Anterior cingulate cortex (tissue), 58 donors: Measurements from ENCODE around the gene SEC23B.
A peak's percentile ranks its signal among the peaks of the same experiment; 100 is the strongest.
"Not testable (repeated sequence)": the region's sequence is repeated elsewhere in the genome, so short reads cannot be mapped to it uniquely, and the experiment has no call there.

Experiments
- DNase-seq, 58 donors: peaks; one replicate each; lab custom pipeline; 2025; lab: John Stamatoyannopoulos, UW

SEC23B gene

DNA sequence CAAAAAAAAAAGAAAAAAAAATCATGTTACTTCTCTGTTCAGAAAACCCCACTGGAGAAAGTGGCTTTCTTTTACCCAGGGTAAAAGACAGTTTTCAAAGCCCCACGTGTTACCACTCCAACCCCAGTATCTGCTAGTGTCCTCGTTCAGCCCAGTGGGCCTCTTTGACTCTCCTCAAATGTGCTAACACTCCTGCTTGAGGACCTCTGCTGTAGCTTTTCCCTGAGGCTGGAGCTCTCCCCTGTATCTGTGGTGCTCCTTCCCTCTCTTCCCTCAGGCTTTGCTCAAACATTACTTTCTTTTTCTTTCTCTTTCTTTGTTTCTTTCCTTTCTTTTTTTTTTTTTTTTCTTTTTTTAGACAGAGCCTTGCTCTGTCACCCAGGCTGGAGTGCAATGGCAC, 15.3 kb downstream of the SEC23B start:
- DNase-seq: no peak

- DNase-seq: no peak
Measured at GRCh38 chr20:18524646-18525045, 16.9 kb downstream of the SEC23B start.

DNA sequence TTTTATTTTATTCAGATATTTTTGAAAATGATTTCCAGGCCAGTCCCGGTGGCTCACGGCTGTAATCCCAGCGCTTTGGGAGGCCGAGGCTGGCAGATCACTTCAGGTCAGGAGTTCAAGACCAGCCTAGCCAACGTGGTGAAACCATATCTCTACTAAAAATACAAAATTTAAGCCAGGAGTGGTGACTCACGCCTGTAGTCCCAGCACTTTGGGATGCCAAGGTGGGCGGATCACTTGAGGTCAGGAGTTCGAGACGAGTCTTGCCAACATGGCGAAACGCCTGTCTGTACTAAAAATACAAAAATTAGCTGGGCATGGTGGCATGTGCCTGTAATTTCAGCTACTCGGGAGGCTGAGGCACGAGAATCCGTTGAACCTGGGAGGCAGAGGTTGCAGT, 19.0 kb downstream of the SEC23B start:
- not testable (repeated sequence) for DNase-seq

GRCh38 chr20:18527339-18527738, 19.6 kb downstream of the SEC23B start:
- DNase-seq: no peak

GRCh38 chr20:18527836-18528235, 20.1 kb downstream of the SEC23B start:
- no peak for DNase-seq

DNA sequence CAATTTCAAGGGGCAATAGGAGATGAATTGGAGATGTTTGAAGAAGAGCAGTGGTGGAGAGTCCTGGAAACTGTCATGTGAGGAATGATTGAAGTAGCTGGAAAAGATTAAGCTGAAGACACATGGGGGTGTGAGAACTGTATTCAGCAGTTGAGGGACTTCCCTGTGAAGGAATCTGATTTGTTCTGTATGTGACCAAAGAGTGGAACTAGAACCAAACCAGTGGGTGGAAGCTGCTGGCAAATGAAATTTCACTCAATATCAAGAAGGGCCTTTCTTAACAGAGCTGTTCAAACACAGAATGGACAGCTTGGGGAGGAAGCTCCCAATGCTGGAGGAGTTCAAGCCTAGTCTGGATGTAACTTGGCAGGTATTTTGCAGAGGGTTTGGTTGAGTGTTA, 21.3 kb downstream of the SEC23B start:
- no peak for DNase-seq

- DNase-seq: no peak
Measured at GRCh38 chr20:18532626-18533025, 24.9 kb downstream of the SEC23B start.

- no peak for DNase-seq
Measured at GRCh38 chr20:18533491-18533890, 25.8 kb downstream of the SEC23B start.

DNA sequence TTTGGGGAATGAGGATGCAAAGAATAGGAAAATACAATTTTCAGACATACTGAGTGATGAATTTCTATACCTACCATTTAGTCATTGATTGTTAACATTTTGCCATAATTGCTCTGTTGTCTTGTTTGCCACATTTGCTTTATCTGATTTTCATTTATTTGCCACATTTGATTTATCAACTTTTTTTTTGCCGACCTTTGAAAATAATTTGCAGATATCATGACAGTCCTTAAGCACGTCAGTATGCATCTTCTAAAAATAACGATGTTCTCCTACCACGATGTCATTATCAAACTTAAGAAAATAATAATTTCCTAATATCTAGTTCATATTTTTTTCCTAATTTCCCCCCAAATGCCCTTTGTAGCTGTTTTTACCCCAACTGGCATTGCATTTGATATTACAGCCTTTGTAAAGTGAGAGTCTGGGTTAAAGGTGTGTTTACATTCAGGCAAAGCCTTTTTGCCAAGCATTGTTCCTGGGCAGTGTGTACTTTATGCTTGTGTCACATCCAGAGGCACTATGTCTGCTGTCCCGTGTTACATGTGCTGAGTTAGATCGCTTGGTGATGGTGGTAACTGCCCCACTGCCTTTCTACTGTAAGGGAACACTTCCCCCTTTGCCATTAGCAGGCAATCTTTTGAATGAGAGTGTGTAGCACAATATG, 26.4 kb downstream of the SEC23B start:
- no peak for DNase-seq

DNA sequence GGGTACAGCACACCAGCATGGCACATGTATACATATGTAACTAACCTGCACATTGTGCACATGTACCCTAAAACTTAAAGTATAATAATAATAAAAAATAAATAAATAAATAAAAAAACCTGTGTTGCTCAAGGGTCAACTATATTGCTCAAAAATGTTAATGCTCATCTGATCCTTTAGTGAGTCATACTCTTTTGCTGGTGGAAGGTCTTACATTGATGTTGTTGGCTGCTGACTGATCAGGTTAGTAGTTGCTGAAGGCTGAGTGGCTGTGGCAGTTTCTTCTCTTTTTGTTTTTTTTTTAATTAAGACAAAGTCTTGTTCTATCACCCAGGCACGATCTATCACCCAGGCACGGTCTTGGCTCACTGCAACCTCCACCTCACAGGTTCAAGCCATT, 29.9 kb downstream of the SEC23B start:
- DNase-seq: no peak

- DNase-seq: no peak
Measured at GRCh38 chr20:18541741-18542140, 34.0 kb downstream of the SEC23B start.

GRCh38 chr20:18543216-18543615, 35.5 kb downstream of the SEC23B start:
- peak in 1 of 58 donors; percentile 6 for DNase-seq

DNA sequence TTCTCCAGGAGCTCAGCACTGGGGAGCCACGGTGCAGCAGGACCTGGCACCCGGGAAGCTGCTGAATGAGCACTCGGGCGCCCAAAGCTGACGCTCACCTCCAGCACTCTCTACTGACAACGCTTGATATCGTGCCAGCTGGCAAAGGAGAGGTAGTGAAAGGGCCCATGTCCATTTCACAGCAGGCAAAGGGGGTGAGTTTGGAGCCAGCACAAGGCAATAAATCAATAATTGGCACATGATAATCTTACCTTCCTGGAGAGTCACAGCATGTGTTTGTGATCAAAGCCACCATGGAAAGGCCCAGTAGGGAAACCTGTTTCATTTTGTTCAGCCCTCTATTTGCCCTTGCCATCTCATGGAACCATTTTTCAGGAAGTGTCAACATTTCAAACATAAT, 36.2 kb downstream of the SEC23B start:
- DNase-seq: peak in 1 of 58 donors; percentile 25

DNA sequence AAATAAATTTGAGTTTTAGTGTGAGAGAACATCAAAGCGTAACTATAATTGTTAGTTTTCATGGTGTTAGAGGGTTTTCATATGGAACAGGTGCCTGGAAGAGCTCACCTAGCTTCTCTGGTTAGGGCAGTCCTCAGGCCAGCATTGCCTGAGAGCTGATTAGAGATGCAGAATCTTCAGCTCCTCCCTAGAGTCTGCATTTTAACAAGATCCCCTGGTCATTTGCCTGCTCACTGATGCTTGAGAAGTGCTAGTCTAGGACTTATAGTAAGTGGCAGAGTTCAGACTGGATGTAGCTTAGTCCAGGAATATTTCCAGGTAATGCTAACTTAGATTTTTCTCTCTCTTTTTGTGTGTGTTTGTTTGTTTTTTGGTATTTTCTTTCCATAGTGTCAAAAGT, 37.8 kb downstream of the SEC23B start:
- no peak for DNase-seq

DNA sequence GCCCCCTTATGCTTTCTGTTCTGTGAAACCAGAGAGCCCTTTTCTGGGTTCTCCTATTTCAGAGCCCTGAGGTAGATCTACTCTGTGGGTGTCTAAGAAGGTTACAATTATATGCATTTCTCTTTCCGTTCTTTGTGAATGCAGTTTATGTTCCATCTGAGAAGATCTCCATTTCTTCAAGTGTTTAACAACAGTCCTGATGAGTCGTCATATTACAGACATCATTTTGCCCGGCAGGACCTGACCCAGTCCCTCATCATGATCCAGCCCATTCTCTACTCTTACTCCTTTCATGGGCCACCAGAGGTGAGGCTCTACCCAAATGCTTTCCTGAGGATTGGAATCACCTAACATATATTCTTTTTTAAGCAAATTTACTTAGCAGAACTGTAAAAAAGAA, 40.7 kb downstream of the SEC23B start:
- DNase-seq: no peak

DNA sequence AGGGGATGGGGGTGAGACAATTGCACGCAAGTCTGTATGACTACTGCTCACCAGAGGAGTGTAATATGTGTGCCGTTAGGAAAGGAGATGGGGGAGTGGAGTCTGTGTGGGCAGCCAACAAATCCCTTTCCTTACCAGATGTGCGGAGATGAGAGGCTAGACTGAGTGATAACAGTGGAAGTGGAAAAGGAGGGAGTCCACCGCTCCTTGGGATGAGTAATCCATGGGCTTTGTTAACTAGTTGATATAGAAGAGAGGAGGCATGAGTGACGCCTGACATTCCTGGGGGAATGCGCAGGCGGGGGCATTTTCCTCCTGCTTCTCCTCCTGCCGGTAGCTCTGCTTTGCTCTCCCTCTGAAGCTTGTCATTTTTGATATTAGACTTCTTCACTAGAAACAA, 46.0 kb downstream of the SEC23B start:
- DNase-seq: peak in 2 of 58 donors; percentile 6 to 9

DNA sequence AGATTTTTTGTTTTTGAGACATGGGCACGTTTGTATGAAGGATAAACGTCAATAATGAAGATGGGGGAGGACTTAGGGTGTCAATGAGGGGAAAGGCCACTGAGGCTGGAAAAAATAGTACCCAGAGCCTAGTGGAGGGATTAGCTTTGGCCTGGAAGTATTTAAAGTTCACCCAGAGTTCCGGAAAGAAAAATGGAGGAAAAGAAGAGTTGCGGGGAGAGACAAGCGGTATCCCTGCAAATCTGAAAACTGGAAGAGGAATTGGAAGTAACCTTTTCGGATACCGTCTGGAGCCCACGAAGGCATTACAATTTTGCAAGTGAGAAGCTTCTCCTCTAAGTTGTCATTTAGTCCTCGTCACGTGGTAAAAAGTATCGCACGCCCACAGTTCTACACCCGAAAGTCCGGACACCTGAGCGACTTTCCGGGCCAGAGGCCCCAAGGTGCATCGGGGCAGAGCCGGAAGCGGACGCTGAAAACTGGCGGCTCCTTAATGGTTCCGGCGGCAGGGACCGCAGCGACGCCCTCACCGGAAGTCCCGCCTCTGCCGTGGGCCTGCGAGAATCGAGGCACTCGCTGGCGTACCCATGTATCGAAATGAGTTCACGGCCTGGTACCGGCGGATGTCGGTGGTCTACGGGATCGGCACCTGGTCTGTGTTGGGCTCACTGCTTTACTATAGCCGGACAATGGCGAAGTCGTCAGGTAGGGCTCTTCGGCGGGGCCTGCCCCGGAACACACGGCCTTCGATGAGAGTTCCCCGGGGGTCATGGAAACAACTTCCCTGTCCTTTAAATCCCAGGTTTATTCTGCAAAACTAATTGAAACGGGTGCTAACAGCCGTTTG, 59.4 kb downstream of the SEC23B start, which contains the start of gene SMIM26:
Gene SMIM26 (plus strand): TSS at position 541 of the 847 bp plus-strand sequence. CDS start 47 bp downstream, at position 588.
- peak; percentile 63 to 94 (median 84) for DNase-seq

- DNase-seq: no peak
Measured at GRCh38 chr20:18567739-18568091, 60.0 kb downstream of the SEC23B start.

- DNase-seq: no peak
Measured at GRCh38 chr20:18571009-18571408, 63.3 kb downstream of the SEC23B start.

DNA sequence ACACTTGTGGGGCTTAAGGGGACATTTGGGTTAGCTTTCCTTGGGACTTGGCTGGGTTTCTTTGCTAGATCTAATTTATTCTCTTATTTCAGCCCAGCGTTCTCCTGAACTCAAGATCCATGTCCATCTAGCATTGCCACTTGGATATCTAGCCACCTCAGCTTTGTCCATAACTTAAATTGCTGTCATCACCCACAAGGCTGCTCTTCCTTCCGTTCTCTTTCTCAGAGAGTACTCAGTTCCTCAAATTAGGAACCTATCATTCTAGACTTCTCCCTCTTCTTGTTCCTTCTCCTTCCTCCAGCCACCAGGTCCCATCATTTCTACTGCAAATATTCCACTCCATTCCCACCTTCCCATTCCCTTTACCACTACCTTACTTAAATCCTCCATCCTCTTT, 63.8 kb downstream of the SEC23B start:
- no peak for DNase-seq

GRCh38 chr20:18577942-18578341, 70.2 kb downstream of the SEC23B start:
- DNase-seq: no peak

DNA sequence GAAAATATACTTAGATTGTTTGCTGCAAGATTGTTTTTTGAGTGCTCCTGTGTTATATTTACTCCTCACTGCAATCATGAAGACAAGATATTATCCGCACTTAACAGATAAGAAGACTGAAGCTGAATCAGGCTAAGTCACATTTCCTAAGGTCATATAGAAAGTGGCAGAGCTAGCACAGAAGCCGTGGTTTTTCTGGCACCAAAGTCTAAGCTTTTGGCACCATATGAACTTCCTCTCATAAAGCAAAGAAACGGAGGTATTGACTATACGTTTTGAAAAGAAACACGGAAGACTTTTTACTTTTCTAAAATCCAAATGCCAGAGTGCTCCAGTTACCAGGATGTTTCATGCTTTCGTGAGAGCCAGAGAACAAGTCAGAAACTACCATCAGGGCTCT, 70.8 kb downstream of the SEC23B start:
- DNase-seq: no peak
